Activated B cell treated with CpG ODN at 0.5 μM for 24 hours (primary cell): Measurements from ENCODE around the gene FAM20B. TPM values are rescaled to one million over a fixed set of nuclear protein-coding genes. Genes with fewer than 3 reads are reported as not detected.

ENCODE experiments used
- ATAC-seq: fragments of 200-7000 bp; cut with Tn5 transposase; one replicate; pipeline ENCODE4 v1.10.0; 2021; ENCODE audit warnings: low read depth, mild to moderate bottlenecking, moderate library complexity
- CTCF ChIA-PET: fragments of 350-600 bp; sonication (Branson Sonifier 250); formaldehyde crosslinking; loops from one replicate; lab custom pipeline; 2021; ENCODE audit warnings: antibody characterized with exemption; lab: Charles Lee
- POLR2A ChIA-PET: fragments of 350-600 bp; sonication (Branson Sonifier 250); formaldehyde crosslinking; loops from one replicate; lab custom pipeline; 2021; ENCODE audit warnings: antibody characterized with exemption; lab: Charles Lee
- DNase-seq: peaks from one replicate; pipeline ENCODE4 v3.0.0; 2022
- H3K27ac Mint-ChIP-seq: one replicate; pipeline ENCODE4 v1.8.0; 2020; ENCODE audit warnings: mixed read lengths
- H3K27me3 Mint-ChIP-seq: one replicate; pipeline ENCODE4 v1.8.0; 2021; ENCODE audit warnings: mixed read lengths
- H3K36me3 Mint-ChIP-seq: one replicate; pipeline ENCODE4 v1.8.0; 2021; ENCODE audit warnings: low read depth, mixed read lengths
- H3K4me1 Mint-ChIP-seq: one replicate; pipeline ENCODE4 v1.8.0; 2021; ENCODE audit warnings: mixed read lengths
- H3K4me3 Mint-ChIP-seq: one replicate; pipeline ENCODE4 v1.8.0; 2020; ENCODE audit warnings: mild to moderate bottlenecking, mixed read lengths
- H3K9me3 Mint-ChIP-seq: one replicate; pipeline ENCODE4 v1.8.0; 2020; ENCODE audit warnings: mixed read lengths
- CTCF ChIP-seq: fragments of 200-600 bp; IDR thresholded peaks from one replicate; pipeline ENCODE4 v1.8.0; 2022; ENCODE audit warnings: antibody characterized with exemption, mild to moderate bottlenecking
- intact Hi-C: fragments of 100-400 bp; cut with micrococcal nuclease; formaldehyde crosslinking; loops from one replicate; pipeline ENCODE4 v1.15.1; 2024
- total RNA-seq: library from RNA; stranded (reverse); gene quantifications from 2 replicates; pipeline ENCODE4 v1.2.3, GENCODE V29; 2022

The FAM20B gene
- total RNA-seq, 1 donor from 2014 or later = 27.5 TPM

GRCh38 chr1:179099891-179100290 lies 74.2 kb downstream of the FAM20B start:
- H3K27ac Mint-ChIP-seq = no peak overlapping the region
- ChIA-PET CTCF (no interaction called here), POLR2A (no interaction called here)
- no peak for DNase-seq
- no peaks in the 10 kb centered on the region for H3K4me1 Mint-ChIP-seq
- H3K27me3 Mint-ChIP-seq = no peaks in the 10 kb centered on the region
- intact Hi-C loops = no loop called here
- no peak for ATAC-seq
- peaks cover 36% of the 10 kb centered on the region for H3K36me3 Mint-ChIP-seq
- no peak for TF ChIP-seq CTCF
- no peak overlapping the region for H3K4me3 Mint-ChIP-seq
- H3K9me3 Mint-ChIP-seq = no peaks in the 10 kb centered on the region

- ChIA-PET POLR2A (no interaction called here), CTCF (interaction anchor here (1.0 kb wide), 1 partner anchor 19 kb away, joined by 3 read pairs; no protein-coding TSS in a partner anchor)
- H3K27me3 Mint-ChIP-seq = no peaks in the 10 kb centered on the region
- no peak for DNase-seq
- H3K27ac Mint-ChIP-seq = no peak overlapping the region
- intact Hi-C loops = no loop called here
- peaks cover 23% of the 10 kb centered on the region for H3K36me3 Mint-ChIP-seq
- no peak for ATAC-seq
- no peak overlapping the region for H3K4me3 Mint-ChIP-seq
- H3K9me3 Mint-ChIP-seq = no peaks in the 10 kb centered on the region
- TF ChIP-seq CTCF = no peak
- no peaks in the 10 kb centered on the region for H3K4me1 Mint-ChIP-seq
Measured at GRCh38 chr1:179101566-179101965, 75.9 kb downstream of the FAM20B start.

- no peak for TF ChIP-seq CTCF
- Mint-ChIP-seq H3K9me3 (no peaks in the 10 kb centered on the region), H3K36me3 (peaks cover 19% of the 10 kb centered on the region), H3K27ac (no peak overlapping the region), H3K4me3 (no peak overlapping the region), H3K4me1 (no peaks in the 10 kb centered on the region), H3K27me3 (no peaks in the 10 kb centered on the region)
- CTCF ChIA-PET = no interaction called here
- no peak for ATAC-seq
- DNase-seq = no peak
- POLR2A ChIA-PET = no interaction called here
- intact Hi-C loops = no loop called here
Measured at GRCh38 chr1:179103999-179104398, 78.3 kb downstream of the FAM20B start.

GRCh38 chr1:179104611-179105250 lies 79.0 kb downstream of the FAM20B start:
- ATAC-seq (no peak), DNase-seq (no peak)
- peaks cover 25% of the 10 kb centered on the region for H3K36me3 Mint-ChIP-seq
- H3K4me3 Mint-ChIP-seq = no peak overlapping the region
- no peak overlapping the region for H3K27ac Mint-ChIP-seq
- intact Hi-C loops = no loop called here
- H3K4me1 Mint-ChIP-seq = no peaks in the 10 kb centered on the region
- no peaks in the 10 kb centered on the region for H3K27me3 Mint-ChIP-seq
- TF ChIP-seq CTCF = no peak
- ChIA-PET POLR2A (no interaction called here), CTCF (interaction anchor here (1.2 to 1.5 kb wide), 2 partner anchors 16 to 261 kb away, joined by 3 to 6 read pairs; partner anchors contain the start of gene AXDND1)
- H3K9me3 Mint-ChIP-seq = no peaks in the 10 kb centered on the region

- no peak for TF ChIP-seq CTCF
Measured at GRCh38 chr1:179105393-179105792, 79.7 kb downstream of the FAM20B start.

More at GRCh38 chr1:179105393-179105792, 79.7 kb downstream of the FAM20B start:
- Mint-ChIP-seq H3K4me3 (no peak overlapping the region), H3K27me3 (no peaks in the 10 kb centered on the region), H3K4me1 (no peaks in the 10 kb centered on the region), H3K36me3 (peaks cover 31% of the 10 kb centered on the region), H3K9me3 (no peaks in the 10 kb centered on the region), H3K27ac (no peak overlapping the region)
- DNase-seq = no peak
- intact Hi-C loops = no loop called here
- POLR2A ChIA-PET = no interaction called here
- ATAC-seq = no peak
- CTCF ChIA-PET = interaction anchor here (1.2 to 1.5 kb wide), 2 partner anchors 16 to 260 kb away, joined by 3 to 6 read pairs; partner anchors contain the start of gene AXDND1
